NCI-H82 treated with DMSO at 0.1 percent for 48 hours (cell line): Measurements from ENCODE around the gene SYNPO2L.
"Not testable (repeated sequence)": the region's sequence is repeated elsewhere in the genome, so short reads cannot be mapped to it uniquely, and the experiment has no call there.

Experiments used
- DNase-seq: peaks from one replicate; lab custom pipeline; 2025; ENCODE audit not compliant: unreplicated experiment; lab: John Stamatoyannopoulos, UW

Gene SYNPO2L

GRCh38 chr10:73655990-73656298 is at the start of gene SYNPO2L:
Gene SYNPO2L (minus strand): TSS chr10:73656029. CDS start chr10:73655922, 107 bp downstream.
- DNase-seq: no peak

- DNase-seq: not testable (repeated sequence)
Observed at GRCh38 chr10:73703924-73704323, 48.1 kb upstream of the SYNPO2L start.

- not testable (repeated sequence) for DNase-seq
Observed at GRCh38 chr10:73698819-73699218, 43.0 kb upstream of the SYNPO2L start.

GRCh38 chr10:73697675-73698159 is 41.9 kb upstream of the SYNPO2L start, which contains the start of gene AGAP5:
Gene AGAP5 (minus strand): TSS chr10:73698109. CDS start chr10:73697755, 354 bp downstream.
- not testable (repeated sequence) for DNase-seq

- not testable (repeated sequence) for DNase-seq
Observed at GRCh38 chr10:73695302-73695701, 39.5 kb upstream of the SYNPO2L start.

DNA sequence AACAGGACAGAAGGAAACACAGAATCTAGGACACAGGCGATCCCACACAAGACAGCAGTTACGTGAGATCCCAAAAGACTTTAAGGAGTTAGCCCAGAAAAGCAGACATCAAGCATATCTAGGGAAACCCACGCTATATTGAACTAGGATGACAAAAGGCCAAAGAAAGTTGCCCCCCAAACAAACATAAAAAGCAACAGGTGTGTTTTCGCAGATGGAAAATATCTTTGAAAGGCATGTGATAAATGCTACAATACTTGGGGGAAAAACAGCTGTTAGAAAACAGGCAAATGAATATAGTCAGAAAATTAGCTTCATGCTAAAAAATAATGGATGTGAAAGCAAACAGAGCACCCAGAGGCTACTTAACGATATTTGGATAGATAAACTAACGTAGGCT is 34.9 kb upstream of the SYNPO2L start:
- not testable (repeated sequence) for DNase-seq

GRCh38 chr10:73689596-73689995 is 33.8 kb upstream of the SYNPO2L start:
- DNase-seq: not testable (repeated sequence)

DNA sequence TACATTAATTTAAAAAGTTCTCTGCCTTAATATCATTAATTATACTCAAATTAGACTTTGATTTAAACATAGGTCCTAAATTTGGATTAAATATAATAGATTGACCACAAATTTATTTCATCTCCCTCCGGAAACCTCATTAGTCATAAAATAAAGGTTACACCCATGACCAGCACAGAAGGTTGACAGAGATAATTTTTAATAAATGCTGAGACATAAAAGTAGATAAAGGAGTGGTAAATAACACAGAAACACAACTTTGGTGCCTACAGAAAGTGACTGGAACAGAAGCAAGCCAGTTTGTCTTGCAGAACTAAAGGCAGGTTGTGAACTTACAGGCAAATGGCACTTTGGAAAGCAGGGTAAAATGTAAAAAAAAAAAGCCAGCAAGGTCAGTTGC is 31.8 kb upstream of the SYNPO2L start:
- DNase-seq: not testable (repeated sequence)

DNA sequence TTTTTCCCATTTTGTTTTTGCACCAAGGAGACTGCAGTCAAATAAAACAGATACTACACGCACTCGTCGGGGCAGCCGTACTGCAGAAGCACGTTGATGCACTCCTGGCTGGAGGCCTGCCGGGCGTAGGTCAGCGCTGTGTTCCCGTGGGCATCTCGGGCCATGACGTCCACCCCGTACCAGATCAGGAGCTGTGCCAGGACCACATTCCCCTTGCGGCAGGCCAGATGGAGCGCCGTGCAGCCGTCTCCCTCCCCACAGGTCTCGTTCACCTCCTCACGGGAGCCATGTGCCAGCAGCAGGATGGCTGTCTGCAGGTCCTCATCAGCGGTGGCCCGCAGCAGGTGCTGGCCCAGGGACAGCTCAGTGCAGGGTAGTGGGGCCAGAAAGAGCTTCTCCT is 18.7 kb upstream of the SYNPO2L start:
- DNase-seq: not testable (repeated sequence)

- not testable (repeated sequence) for DNase-seq
Observed at GRCh38 chr10:73668378-73668777, 12.5 kb upstream of the SYNPO2L start.

- DNase-seq: not testable (repeated sequence)
Observed at GRCh38 chr10:73666153-73666809, 10.5 kb upstream of the SYNPO2L start.

GRCh38 chr10:73665581-73665980 is 9.8 kb upstream of the SYNPO2L start:
- DNase-seq: not testable (repeated sequence)

DNA sequence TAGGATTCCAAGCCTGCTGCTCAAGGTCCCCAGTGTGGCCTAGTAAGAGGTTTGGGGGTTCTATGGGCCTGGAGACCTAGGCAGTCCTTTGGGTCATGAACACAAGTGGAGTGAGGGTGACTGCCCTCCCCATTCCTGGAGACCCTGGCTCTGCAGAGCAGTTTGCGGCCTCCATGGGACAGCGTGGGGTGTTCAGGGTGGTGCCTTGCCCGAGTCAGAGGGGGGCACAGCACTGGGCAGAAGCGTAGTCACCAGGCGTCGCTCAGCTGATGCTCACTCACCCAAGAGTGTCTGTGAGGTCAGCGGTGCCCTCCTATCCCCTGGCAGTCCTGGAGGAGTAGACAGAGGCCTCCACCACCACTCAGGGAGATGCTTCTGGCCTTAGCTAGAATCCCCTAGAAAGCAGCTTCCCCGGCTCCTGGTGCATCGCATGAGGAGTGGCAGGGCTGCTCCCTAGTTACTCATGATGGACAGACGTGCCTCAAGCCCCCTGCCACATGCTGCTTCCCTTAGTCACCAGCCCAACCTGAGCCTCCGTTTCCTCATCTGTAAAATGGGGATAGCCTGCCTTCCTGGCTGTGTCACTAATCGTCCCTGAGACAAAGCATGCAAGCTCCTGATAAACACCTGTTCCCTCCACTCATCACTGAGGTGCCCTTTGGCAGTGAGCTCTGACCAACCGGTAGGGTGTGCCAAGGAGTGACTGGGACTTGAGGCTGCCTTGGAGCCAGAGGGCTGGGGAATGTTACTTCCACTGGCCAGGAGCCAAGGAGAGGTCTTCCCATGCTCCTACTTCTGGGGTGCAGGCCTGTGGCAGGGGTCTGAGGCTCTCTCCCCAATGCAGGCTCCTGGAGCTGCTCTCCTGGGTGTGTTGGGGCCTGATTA is 8.6 kb upstream of the SYNPO2L start:
- not testable (repeated sequence) for DNase-seq

DNA sequence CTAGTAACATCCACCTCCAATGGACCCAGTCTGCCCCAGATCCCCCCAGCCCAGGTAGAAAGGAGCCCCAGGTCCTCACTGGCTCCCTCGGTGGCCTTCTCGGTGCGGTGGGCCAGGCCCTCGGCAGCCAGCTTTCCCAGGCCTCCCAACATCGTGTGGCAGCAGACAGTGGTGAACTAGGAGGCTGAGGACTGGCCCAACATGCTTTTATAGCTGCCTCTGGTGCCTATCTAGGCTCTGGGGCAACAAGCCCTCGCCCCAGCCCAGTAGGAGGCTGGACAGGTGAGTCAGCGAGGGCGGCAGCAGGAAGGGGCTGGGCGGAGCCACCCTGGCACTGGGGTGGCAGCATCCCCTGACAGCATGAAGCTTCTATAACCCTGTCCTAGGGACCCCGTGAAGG is 7.8 kb upstream of the SYNPO2L start:
- not testable (repeated sequence) for DNase-seq

GRCh38 chr10:73662705-73663104 is 6.9 kb upstream of the SYNPO2L start:
- not testable (repeated sequence) for DNase-seq

GRCh38 chr10:73655257-73655989 is 406 bp downstream of the SYNPO2L start:
- no peak for DNase-seq

DNA sequence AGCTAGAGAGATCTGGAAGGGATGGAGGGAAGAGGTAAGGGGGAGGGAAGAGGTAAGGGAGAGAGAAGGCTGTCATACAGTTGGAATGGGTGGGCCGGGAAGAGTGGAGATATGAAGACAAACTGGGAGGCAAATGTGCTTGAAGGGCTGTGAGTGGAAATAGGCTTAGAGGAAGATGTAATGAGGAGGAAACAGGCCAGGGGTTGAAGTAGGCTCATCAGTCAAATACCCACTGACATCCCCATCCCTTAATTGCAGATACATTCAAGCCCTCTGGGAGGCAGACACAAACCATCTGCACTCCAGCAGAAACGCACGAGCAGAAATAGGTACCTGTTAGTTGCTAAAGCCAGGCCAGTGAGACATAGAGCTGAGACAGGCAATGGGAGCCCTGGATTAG is 2.1 kb downstream of the SYNPO2L start:
- peak; percentile 3 for DNase-seq

DNA sequence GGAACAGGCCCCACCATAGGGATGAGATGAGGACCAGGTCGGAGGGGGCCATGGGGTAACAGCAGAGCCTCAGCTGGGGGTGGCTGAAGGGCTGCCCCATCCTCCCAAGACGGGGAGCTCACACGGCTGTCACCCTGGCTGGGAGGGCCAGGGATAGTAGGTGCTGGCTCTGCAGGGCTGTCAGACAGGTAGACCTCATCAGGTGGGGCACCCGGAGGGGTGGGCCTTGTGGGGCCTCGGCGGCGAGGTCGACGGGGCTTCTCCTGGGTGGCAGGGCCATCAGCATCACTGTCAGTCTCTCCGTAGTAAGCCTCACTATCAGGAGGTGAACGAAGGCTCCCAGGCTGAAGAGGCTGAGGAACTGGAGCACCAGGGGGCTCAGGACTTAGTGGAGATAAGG is 2.6 kb downstream of the SYNPO2L start:
- DNase-seq: no peak

- DNase-seq: no peak
Observed at GRCh38 chr10:73650537-73651331, 5.1 kb downstream of the SYNPO2L start.

- no peak for DNase-seq
Observed at GRCh38 chr10:73649876-73650536, 5.8 kb downstream of the SYNPO2L start.
